ENCODE results near the gene FXYD2.

Gene FXYD2

GRCh38 chr11:117807482-117808327 is 16.8 kb downstream of the FXYD2 start:
- no peak for DNase-seq (ENCODE audit: low read depth, low spot score)
- H3K27ac ChIP-seq, result no peak overlapping the region

GRCh38 chr11:117806846-117807245 is 17.7 kb downstream of the FXYD2 start:
- H3K27ac ChIP-seq, result no peak overlapping the region
- DNase-seq (ENCODE audit: low read depth, low spot score), result no peak

GRCh38 chr11:117805045-117805444 is 19.5 kb downstream of the FXYD2 start:
- no peak for DNase-seq (ENCODE audit: low read depth, low spot score)

GRCh38 chr11:117803896-117804295 is 20.6 kb downstream of the FXYD2 start:
- H3K27ac ChIP-seq, result no peak overlapping the region
- DNase-seq (ENCODE audit: low read depth, low spot score), result no peak

More at GRCh38 chr11:117805045-117805444, 19.5 kb downstream of the FXYD2 start:
- H3K27ac ChIP-seq, result no peak overlapping the region

DNA sequence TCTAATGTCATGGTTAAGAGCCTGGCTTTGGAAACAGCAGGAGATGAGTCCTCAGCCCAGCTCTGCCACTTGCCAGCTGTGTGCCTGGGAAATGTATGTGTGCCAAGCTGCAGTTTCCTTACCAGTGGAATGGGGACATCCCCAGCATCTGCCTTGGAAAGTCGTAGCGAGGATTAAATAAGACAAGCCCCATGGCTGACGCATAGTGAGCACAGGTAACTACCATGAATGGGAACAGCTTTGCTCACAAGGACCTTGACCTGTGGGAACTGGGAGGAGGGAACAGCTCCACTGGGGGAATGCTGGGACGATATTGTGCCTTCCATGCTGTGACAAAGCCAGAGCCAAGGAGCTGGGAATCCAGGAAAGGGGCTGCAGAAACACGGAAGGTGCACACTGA is 24.9 kb downstream of the FXYD2 start:
- DNase-seq (ENCODE audit: low read depth, low spot score), result no peak
- H3K27ac ChIP-seq, result no peak overlapping the region

GRCh38 chr11:117796872-117797529 is 27.5 kb downstream of the FXYD2 start, which contains the start of gene DSCAML1:
Gene DSCAML1 (minus strand): TSS chr11:117797216. CDS start chr11:117797079, 137 bp downstream.
- DNase-seq (ENCODE audit: low read depth, low spot score), result no peak

GRCh38 chr11:117796456-117796871 is 28.1 kb downstream of the FXYD2 start:
- no peak overlapping the region for H3K27ac ChIP-seq
- DNase-seq (ENCODE audit: low read depth, low spot score), result no peak

More at GRCh38 chr11:117796872-117797529, 27.5 kb downstream of the FXYD2 start, which contains the start of gene DSCAML1:
- no peak within 1 kb of the TSS for H3K27ac ChIP-seq

DNA sequence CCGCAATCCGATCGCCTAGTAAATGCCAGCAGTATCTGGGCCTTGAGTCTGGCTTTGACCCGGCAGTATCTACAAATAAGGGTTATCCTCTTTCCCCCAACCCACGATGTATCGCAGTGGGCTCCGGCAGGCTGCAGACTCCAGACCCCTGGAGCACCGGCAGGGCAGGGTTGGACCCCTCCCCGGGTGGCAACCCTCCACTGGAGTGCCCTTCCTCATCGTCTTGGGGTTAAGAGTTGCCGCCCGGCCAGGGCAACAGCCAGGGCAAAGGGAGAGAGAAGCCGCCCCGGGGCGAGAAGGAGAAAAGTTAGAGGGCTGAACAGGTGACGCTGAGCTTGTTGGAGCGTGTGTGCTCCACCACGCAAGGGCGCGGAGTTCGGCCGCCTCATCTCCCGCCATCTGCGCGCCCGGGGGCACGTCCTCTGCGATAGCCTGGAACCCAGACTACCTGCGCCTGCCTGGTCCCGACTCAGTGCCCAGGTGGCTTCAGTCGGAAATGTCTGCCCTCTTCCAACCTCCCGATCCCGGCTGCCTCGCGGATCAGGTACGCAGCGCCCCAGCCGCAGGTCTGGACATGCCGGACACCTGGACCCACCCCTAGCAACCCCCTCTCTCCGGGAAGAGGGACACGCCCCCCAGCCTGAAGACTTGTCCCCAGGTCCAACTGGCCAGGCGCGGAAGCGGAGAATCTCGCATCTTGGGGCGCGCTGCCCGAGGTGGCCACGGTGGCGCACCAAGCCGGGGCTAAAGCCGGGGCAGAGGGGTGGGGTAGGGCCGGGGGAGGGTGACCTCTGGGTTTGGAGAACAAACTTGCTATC is 28.7 kb downstream of the FXYD2 start:
- no peak for DNase-seq (ENCODE audit: low read depth, low spot score)
- H3K27ac ChIP-seq, result no peak overlapping the region

- H3K27ac ChIP-seq, result no peak overlapping the region
- no peak for DNase-seq (ENCODE audit: low read depth, low spot score)
Observed at GRCh38 chr11:117794772-117795629, 29.5 kb downstream of the FXYD2 start.

- H3K27ac ChIP-seq, result no peak overlapping the region
- DNase-seq (ENCODE audit: low read depth, low spot score), result no peak
Observed at GRCh38 chr11:117794135-117794534, 30.4 kb downstream of the FXYD2 start.

- DNase-seq (ENCODE audit: low read depth, low spot score), result no peak
- H3K27ac ChIP-seq, result no peak overlapping the region
Observed at GRCh38 chr11:117793583-117793982, 31.0 kb downstream of the FXYD2 start.

GRCh38 chr11:117792992-117793391 is 31.6 kb downstream of the FXYD2 start:
- DNase-seq (ENCODE audit: low read depth, low spot score), result no peak
- no peak overlapping the region for H3K27ac ChIP-seq

DNA sequence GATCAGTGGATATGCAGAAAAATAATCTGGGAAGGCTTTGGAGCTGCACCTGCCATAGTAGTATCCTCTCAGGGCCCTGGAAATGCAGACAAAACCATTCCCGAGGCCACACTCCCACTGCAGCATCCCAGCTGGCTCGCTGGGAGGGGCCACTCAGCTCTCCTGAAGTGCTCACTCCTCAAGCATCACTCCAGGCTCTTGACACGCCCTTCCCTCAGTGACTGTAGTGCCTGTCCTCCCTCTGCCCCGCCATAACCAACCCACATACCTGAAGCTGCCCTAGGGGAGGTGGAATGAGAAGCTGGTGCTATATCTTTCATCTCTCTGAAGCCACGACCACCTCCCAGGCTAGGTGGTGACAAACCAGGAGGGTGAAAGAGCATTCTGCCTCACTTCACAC is 32.3 kb downstream of the FXYD2 start:
- DNase-seq (ENCODE audit: low read depth, low spot score), result no peak
- no peak overlapping the region for H3K27ac ChIP-seq

DNA sequence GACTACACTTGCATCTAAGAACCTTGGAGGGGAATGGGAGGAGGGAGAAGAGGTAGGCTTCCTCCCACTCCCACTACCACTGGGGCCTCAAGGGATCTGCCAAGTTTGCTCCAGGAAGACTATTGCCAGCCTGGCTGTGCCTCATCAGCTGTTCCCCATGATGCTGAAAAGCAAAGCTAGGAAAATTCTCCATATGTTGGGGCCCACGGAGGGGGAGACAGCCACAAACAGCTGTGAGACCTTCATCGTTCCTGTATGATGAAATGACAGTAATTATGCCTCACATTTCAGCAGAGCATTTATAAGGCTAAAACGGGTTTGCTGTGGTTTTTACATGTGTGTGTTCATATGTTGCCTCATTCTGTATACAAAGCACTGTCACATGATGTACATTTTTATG is 34.3 kb downstream of the FXYD2 start:
- DNase-seq (ENCODE audit: low read depth, low spot score), result no peak
- no peak overlapping the region for H3K27ac ChIP-seq

- H3K27ac ChIP-seq, result no peak overlapping the region
- DNase-seq (ENCODE audit: low read depth, low spot score), result no peak
Observed at GRCh38 chr11:117789241-117789640, 35.3 kb downstream of the FXYD2 start.

DNA sequence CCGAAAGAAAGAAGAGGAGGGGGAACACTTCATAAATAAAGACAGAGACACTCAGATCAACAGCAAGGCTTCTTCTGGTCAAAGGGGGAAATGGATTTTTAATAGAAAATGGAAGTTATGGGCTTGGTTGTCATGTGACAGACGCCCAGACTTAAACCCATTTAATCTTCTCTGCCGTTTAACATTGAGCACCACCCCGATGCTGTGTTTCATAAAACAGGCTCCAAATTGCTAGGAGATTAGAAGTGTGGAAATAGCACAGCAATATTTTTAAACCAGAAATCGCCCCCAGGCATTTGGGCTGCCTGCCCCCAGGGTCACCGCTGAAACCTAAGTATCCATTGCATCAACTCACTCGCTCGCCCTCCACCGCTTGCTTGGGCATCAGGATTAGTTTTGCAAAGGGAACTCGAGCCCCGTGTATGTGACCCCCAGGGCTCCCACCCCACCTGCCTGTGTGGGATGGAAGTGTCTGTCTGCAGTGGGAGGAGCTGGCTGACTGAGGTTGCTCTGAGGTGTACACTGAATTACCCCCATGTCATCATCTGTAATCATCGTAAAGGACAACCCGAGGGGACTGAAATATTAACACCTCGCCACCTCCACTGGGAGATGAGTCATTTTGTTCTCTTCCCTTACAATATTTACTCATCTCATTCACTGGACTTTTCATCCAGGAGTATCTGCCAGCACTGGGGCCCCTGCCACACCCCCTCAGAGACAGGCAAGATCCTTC is 38.2 kb downstream of the FXYD2 start:
- no peak overlapping the region for H3K27ac ChIP-seq
- DNase-seq (ENCODE audit: low read depth, low spot score), result no peak

DNA sequence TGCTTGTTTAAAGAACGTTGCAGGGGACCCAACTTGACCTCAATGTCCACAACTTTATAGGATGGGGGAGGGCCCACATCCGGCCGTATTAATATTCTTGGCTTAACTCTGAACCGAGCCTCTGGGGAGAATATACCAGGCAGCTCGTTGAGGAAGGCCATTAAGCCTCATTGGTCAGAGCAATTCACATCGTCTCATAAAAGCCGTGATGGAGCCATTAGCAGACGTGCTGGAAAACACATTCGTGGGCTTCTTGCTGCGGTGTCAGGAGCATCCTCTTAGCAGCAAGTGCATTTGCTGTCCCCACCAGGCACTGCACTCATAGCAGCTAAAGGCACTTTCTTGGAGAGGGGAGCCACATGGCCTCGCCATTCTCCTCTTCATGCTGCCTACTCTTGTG is 42.4 kb downstream of the FXYD2 start:
- no peak for DNase-seq (ENCODE audit: low read depth, low spot score)
- H3K27ac ChIP-seq, result no peak overlapping the region

DNA sequence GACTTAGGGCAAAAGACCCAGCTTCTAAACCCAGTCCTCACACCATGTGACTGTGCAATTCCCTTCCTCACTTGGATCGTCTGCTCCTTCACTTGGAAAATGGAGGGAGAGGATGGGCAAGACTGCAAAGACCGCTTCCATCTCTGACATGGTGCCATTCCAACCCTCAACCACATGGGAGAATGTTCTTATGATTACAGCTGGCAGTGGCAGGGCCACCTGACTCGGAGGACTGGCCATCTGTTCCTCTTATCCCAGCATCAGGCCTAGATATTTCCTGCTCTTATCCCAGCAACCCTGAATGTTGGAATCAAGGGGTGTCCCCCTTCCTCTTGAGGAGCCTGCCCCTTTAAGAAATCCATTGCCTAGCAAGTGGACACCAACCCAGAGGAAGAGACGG is 42.9 kb downstream of the FXYD2 start:
- no peak for DNase-seq (ENCODE audit: low read depth, low spot score)
- no peak overlapping the region for H3K27ac ChIP-seq

DNA sequence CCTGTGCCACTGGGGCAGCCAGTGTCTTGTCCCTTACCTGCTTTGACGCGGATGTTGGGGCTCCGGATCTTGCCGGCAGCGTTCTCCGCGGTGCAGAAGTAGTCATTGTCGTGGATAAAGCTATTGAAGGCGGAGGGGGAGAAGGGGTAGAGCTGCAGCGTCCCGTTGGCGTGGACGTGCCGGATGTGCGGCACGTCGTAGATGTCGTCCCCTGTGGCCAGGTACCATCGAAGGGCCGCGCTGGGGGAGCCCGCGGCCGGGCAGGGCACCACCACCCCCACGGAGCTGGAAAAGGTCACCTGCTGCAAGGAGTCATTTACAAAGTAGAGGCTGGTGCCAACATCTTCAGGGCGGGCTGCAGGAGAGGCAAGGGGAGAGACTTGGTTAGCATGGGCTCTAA is 44.1 kb downstream of the FXYD2 start:
- no peak overlapping the region for H3K27ac ChIP-seq
- no peak for DNase-seq (ENCODE audit: low read depth, low spot score)

All from epithelial cell of prostate (primary cell).